Fibroblast of pulmonary artery (primary cell): ENCODE results near the gene DENND1A.

Source experiments
- DNase-seq: peaks from one replicate; pipeline ENCODE4 v3.0.0-alpha.2; 2010; ENCODE audit warnings: low read depth
- H3K4me3 ChIP-seq: replicated peaks from 2 replicates; pipeline ENCODE4 v1.5.1; 2011; ENCODE audit warnings: low read depth, mild to moderate bottlenecking, control low read depth, low read length, moderate library complexity
- CTCF ChIP-seq: IDR thresholded peaks from 2 replicates; pipeline ENCODE4 v1.5.1; 2011; ENCODE audit warnings: mild to moderate bottlenecking, control low read depth, low read length, inconsistent platforms; ENCODE audit errors: missing control alignments

DENND1A gene

GRCh38 chr9:123354806-123355508, 575.0 kb downstream of the DENND1A start:
- DNase-seq = no peak
- no peak overlapping the region for H3K4me3 ChIP-seq
- TF ChIP-seq CTCF = no peak

- peak; percentile 81 for TF ChIP-seq CTCF
- no peak overlapping the region for H3K4me3 ChIP-seq
- DNase-seq = peak; percentile 63
Observed at GRCh38 chr9:123353984-123354591, 575.8 kb downstream of the DENND1A start.

- DNase-seq = no peak
- no peak for TF ChIP-seq CTCF
Observed at GRCh38 chr9:123353041-123353440, 576.9 kb downstream of the DENND1A start.

GRCh38 chr9:123350590-123351310, 579.2 kb downstream of the DENND1A start:
- H3K4me3 ChIP-seq = no peak overlapping the region
- DNase-seq = no peak
- TF ChIP-seq CTCF = no peak

More at GRCh38 chr9:123353041-123353440, 576.9 kb downstream of the DENND1A start:
- no peak overlapping the region for H3K4me3 ChIP-seq

DNA sequence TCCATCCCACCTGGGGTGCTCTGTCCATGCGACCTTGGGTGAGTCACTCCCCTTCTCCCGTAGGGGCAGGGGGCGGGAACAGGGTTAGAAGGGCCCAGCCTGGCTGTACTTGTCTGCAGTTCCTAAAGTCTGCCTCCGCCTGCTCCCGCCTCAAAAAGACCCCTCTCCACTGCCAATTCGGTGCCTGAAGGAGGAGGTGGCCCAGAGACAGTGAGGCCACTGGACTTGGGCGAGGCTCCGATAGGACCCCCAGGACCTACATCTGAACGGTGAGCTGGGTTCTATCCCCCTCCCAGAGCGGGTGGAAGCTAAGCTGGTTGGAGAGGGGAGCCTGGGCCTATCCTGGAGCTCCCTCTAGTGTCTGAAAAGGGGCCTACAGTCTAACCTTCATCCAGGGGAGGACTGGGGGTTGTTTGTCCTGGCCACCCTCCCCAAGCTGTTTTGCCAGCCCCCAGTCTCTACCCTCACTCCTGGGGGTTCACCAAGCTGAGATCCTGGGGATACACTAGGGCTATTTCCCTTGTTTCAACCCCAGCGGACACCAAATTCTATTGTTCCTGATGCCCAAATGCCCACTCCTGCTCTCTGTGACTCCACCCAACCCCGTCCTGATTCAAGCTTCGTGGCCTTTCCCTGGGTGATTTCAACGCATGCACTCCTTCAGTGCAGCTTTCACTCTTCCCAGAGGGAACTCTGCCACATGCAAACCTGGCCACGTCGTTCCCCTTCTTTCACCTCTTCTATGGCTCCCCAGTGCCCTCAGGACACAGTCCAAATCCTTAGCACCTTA, 580.0 kb downstream of the DENND1A start:
- peak; percentile 59 for DNase-seq
- TF ChIP-seq CTCF = peak; percentile 98
- no peak overlapping the region for H3K4me3 ChIP-seq

- DNase-seq = no peak
- no peak overlapping the region for H3K4me3 ChIP-seq
- TF ChIP-seq CTCF = no peak
Observed at GRCh38 chr9:123349033-123349432, 580.9 kb downstream of the DENND1A start.
